OCI-LY1 (cell line): ENCODE results near the gene MCCC2.

Source experiments
- EZH2 ChIP-seq: fragments of 200-600 bp; sonication (generic), shearing (Covaris generic); IDR thresholded peaks from 2 replicates; pipeline ENCODE4 v1.8.0; 2017; ENCODE audit warnings: borderline replicate concordance, mixed run types, mild to moderate bottlenecking, antibody characterized with exemption, low read length, moderate library complexity, mixed read lengths
- TF ChIP-seq, protein P1 (sequence below): fragments of 200-600 bp; sonication (generic), shearing (Covaris generic); IDR thresholded peaks from 2 replicates; pipeline ENCODE4 v1.5.1; 2017; ENCODE audit warnings: mild to moderate bottlenecking, antibody characterized with exemption, low read length, moderate library complexity, mixed read lengths

DNA sequence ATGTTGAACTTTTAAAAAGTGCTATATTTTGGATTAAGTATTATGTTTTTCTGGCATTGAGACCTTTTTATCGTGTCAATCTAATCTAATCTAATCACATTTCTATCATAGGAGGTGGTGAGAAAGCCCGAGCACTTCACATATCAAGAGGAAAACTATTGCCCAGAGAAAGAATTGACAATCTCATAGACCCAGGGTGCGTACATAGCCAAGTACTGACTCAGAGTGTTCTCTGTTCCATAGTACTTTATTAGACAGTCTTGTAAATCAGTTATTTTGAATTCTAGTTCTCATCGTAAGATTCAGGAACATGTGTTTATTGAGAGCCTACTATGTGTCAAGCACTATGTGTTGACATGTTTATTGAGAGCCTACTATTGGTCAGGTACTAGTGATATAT is 9.0 kb downstream of the MCCC2 start:
- TF ChIP-seq, protein P1, sequence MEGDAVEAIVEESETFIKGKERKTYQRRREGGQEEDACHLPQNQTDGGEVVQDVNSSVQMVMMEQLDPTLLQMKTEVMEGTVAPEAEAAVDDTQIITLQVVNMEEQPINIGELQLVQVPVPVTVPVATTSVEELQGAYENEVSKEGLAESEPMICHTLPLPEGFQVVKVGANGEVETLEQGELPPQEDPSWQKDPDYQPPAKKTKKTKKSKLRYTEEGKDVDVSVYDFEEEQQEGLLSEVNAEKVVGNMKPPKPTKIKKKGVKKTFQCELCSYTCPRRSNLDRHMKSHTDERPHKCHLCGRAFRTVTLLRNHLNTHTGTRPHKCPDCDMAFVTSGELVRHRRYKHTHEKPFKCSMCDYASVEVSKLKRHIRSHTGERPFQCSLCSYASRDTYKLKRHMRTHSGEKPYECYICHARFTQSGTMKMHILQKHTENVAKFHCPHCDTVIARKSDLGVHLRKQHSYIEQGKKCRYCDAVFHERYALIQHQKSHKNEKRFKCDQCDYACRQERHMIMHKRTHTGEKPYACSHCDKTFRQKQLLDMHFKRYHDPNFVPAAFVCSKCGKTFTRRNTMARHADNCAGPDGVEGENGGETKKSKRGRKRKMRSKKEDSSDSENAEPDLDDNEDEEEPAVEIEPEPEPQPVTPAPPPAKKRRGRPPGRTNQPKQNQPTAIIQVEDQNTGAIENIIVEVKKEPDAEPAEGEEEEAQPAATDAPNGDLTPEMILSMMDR, result no peak
- no peak for TF ChIP-seq EZH2
